SW 1271 (cell line): Measurements from ENCODE around the gene ATOH8.
A peak's percentile ranks its signal among the peaks of the same experiment; 100 is the strongest.

Source experiments
- DNase-seq, 2 experiments: peaks; one replicate each; lab custom pipeline; 2025; lab: John Stamatoyannopoulos, UW

The ATOH8 gene

DNA sequence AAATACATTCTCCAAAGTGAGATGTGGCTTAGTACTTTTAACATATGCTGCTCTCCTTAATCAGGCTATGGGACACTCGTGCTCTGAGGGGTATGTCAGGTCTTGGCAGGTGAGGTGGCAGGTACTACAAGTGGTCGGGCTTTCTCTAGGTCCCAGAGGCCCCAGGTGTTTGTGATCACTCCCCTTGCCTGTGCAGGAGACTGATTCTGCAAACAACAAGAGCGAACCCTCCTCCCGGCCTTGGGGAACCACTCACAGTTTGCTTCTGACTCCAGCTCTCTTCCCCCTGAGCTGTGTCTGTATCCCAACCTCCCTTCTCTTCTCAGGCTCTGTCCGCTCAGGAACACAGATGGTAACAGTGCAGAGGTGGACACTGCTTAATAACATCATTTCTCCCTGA is 48.1 kb downstream of the ATOH8 start:
- no peak for DNase-seq

- no peak for DNase-seq
Observed at GRCh38 chr2:85802354-85803103, 48.7 kb downstream of the ATOH8 start.

- no peak for DNase-seq
Observed at GRCh38 chr2:85803704-85804425, 50.1 kb downstream of the ATOH8 start.

DNA sequence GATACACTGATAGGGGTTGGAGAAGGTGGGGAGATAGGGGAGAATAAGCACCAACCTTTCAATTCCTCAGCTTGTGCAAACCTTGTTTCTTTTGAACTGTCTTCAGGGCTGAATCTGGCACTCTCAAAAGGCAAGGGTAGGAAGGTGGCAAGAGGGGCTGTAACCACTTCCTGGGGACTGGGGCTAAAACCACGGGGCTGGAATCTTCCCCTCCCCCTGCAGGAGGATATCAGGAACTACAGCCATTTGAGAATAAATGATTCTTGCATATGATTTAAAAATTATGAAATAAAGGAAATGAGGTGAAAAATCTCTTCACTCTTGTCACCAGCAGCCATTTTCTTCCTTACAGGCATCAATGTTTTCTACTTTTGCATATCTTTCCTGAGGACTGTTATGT is 50.8 kb downstream of the ATOH8 start:
- DNase-seq = peak in 1 of 2 experiments; percentile 34

DNA sequence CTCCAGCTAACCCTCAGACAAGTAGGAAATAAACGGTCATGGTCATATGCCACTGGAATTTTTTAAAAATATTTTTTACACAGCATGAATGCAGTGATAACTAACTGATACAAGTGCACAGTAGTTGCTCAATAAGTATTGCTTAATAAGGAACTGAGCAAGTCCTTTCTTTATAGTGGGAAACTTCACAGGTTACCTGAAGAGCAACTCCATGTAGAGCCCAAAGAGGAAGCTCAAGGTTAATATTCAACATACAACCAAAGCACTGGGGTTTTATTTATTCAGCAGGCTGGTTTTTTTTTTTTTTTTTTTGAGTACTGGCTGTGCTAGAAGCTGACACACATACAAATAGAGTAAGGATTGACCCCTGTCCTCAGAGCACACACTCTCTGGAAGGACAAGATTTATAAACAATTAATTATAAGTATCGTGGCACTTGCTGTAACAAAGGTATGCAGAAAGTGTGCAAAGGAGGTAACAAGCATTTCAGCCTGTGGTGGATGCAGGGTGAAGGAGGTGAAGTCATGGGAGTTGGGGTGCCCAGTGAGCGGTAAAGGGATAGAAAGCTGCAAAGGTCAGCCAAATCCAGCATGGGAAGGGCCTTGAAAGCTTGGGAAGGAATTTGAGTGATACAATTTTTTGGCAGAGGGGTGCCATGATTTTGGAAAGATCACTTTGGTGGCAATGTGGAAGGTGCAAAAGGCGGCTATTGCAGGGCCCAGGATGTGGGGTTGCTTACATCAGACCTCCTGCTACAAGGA is 52.7 kb downstream of the ATOH8 start:
- no peak for DNase-seq

GRCh38 chr2:85807756-85808155 is 54.0 kb downstream of the ATOH8 start:
- no peak for DNase-seq

DNA sequence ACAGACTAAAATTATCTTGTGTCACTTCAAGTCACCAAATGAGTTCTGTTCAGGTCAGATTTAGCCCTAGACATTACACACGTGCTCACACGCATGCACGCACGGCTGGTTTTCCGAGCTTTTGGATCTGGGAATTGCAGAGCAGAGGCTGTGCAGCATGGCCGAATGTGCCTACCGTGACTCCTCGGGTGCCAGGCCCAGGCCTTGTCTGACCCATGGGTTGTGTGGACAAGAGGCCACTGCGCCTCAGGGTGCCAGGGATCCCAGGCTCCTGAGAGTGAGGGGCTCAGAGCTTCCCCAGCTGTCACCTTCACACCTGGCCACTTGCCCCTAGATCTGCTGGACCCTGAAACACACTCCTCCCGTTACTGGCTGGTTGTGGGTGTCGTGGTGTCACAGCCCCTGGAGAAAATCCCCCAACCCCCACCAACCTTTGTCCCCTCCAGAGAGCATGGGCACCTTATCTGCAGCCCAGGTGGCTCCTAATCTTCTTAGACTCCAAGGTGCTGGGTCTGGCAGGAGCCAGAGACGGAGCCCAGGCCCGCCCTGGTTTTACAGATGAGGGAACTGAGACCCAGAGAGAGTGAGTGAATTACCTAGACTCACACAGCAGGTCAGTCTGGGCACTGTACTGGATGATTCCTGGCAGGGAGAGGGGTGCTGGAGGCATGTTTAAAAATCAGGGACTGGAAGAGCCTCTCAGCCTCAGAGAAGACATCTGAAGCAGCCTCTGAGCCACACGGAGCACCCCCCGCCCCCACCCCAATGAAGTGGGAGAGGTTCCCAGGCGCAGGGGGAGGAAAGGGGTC is 56.8 kb downstream of the ATOH8 start:
- no peak for DNase-seq

GRCh38 chr2:85811180-85812093 is 57.6 kb downstream of the ATOH8 start:
- DNase-seq = no peak

DNA sequence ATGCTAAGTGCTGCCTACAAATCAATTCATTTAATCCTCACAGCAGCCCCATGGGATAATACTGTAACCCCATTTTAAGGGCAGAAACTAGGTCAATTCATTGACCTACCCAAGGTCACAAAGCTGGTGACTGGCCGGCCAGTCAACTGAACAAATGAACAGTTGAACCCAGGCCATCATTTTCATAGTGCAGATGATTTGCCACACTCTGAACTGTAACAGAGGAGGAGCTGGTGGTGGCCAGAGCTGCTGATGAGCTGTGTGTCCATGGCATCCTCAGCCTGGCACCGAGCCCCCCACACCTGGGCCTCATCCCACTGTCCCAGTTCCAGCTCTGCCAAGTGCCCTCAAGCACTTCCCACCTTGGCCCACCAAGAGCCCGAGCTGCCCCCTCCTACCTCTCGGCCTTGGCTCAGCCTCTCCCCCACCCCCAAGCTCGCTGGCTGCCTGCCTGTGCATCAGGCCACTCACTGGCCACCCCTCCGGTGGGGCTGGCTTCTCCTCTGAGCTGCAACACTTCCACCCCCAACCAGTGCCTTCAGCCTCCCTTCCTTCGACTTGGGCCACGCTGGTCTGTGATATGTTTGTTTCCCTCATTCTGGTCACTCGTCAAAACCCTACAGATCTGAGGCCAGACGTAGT is 58.4 kb downstream of the ATOH8 start:
- no peak for DNase-seq

DNA sequence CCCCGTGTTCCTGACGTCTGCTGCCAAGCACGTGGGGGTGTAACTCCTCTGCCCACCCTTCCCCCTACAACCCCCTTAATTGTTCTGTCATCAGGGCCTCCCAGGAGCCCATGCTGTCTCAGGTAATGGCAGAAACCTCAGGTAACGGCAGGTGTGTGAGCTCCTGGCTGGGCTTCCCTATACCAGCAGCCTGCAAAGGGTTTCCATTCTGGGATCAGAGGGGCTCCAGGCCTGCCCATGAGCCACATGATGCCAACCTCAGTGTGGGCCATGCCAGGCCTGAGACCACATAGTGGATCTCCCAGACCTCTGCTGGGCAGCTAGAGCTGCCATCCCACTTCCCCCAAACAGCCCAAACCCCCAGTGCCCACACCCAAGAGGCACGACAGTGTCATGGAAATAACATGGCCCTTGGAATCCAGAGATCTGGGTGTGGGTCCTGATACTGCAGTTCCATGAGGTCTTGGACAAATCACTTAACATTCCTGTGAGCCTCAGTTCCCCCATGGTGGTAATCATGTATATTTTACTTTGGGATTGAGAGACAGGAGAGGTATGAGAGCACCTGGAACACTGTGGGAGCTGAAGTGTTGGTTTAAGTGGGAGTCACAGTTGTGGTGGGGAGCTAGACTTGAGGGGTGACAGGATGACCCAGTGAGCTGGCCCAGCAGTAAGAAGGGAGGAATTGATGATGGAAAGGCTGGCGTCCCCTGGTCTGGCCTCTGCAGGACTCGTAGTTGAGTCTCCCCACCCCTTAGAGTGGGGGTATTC is 59.6 kb downstream of the ATOH8 start:
- no peak for DNase-seq

GRCh38 chr2:85813982-85814801 is 60.4 kb downstream of the ATOH8 start:
- peak; percentile 35 to 74 for DNase-seq

GRCh38 chr2:85814802-85815550 is 61.2 kb downstream of the ATOH8 start:
- no peak for DNase-seq

DNA sequence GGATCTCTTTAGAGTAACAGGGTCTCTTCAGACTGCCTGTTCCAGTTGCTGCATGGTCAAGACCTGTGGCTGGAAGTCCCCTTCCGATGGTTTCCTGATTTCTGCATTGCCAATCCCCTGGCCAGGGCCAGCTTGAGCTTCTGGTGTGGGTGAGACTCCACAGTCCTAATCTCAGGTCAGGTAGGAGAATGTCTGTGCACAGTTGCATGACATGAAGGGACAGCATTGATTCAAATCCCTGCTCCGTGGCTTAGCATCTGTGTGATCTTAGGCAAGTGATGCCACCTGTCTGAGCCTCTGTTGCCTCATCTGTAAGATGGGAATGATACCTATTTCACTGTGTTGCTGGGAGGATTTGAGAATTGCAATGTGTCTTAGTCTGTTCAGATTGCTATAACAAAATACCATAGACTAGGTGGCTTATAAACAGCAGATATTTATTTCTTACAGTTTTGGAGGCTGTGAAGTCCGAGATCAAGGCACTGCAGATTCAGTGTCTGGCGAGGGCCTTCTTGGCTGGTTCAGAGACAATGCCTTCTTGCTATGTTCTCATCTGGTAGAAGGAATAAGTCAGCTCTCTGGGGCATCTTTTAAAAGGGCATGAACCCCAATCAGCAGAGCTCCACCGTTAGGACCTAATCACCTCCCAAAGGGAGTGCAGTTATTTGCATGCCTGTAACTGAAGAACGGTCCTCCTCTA is 66.2 kb downstream of the ATOH8 start:
- DNase-seq = no peak

DNA sequence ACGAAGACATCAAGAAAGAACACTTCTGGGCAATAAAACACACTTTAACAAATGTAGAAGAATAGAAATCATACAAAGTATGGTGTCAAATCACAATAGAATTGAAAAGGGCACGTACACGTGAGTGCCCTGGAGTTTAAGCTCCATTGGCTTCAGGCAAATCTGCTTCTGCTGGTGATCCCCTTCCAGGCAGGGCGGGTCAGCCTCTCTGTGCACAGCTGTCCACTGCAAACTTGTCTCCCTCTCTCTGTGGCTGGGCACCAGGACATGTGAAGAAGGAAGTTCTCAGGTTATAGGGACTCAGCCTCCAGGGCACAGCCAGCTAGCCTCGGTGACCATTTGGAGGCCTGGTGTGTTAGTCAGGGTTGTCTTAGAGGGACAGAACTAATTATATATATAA is 69.0 kb downstream of the ATOH8 start:
- DNase-seq = no peak

GRCh38 chr2:85823951-85824350 is 70.2 kb downstream of the ATOH8 start:
- no peak for DNase-seq

DNA sequence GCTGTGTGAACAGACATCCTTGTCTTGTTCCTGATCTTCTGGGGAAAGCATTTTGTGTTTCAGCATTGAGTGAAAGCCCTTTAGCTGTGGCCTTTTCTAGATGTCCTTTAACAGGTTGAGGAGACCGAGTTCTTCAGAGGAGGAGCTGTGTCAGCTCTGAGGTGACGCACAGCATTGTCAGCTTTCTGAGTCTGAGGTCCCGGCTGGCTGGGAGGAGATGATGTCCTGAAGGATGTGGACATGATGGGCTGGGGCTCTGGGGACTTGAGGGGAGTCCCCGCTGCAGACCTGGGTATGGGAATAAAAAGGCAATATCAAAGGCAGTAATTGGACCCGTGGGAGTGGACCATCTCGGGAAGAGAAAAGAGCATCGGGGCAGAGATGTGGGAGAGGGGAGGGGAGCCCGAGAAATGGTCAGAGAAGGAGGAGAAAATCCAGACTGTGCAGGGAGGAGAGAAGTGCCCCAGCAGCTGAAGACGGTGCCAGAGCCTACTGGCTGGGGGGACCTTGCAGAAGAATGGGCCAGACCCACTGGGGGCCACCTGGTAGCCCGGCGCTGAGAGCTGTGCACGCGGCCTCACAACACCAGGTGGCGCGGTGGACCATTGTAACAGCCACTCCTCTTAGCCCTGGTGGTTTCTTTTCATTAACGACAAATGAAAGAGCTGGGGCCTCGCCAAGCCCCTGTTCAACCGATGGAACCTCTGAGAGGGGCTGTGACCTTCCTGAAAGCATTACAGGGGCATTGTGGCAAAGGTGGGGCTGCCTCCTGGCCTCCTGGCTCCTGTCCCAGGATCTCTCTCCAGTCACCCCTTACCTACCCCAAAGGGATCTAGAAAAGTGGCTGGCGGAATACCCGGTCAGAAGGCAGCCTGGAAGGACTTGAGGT is 73.4 kb downstream of the ATOH8 start:
- DNase-seq = peak in 1 of 2 experiments; percentile 55
